Activated CD4-positive, alpha-beta T cell treated with anti-CD3 and anti-CD28 coated beads, Interleukin-2, amount 10 ng/mL, durations not matched to agents 24 days and 14 days (primary cell): ENCODE data around the gene NHSL1. TPM values are rescaled to one million over a fixed set of nuclear protein-coding genes. Genes with fewer than 3 reads are reported as not detected.
"Not testable (repeated sequence)": the region's sequence is repeated elsewhere in the genome, so short reads cannot be mapped to it uniquely, and the experiment has no call there.

Experiments
- DNase-seq: peaks from one replicate; pipeline ENCODE4 v3.0.0; 2022
- H3K27ac Mint-ChIP-seq: one replicate; pipeline ENCODE4 v1.8.0; 2022; ENCODE audit warnings: mild to moderate bottlenecking, mixed read lengths
- H3K27me3 Mint-ChIP-seq: one replicate; pipeline ENCODE4 v1.8.0; 2022; ENCODE audit warnings: mixed read lengths
- H3K36me3 Mint-ChIP-seq: one replicate; pipeline ENCODE4 v1.8.0; 2022; ENCODE audit warnings: low read depth, mild to moderate bottlenecking, mixed read lengths
- H3K4me1 Mint-ChIP-seq: one replicate; pipeline ENCODE4 v1.8.0; 2021; ENCODE audit warnings: mixed read lengths
- H3K4me3 Mint-ChIP-seq: one replicate; pipeline ENCODE4 v1.8.0; 2022; ENCODE audit warnings: mild to moderate bottlenecking, moderate library complexity, mixed read lengths
- H3K9me3 Mint-ChIP-seq: one replicate; pipeline ENCODE4 v1.8.0; 2021; ENCODE audit warnings: mixed read lengths
- intact Hi-C: fragments of 100-400 bp; cut with micrococcal nuclease; formaldehyde crosslinking; loops from one replicate; pipeline ENCODE4 v1.15.1; 2023
- total RNA-seq: library from RNA; stranded (reverse); gene quantifications from 2 replicates; pipeline ENCODE4 v1.2.3, GENCODE V29; 2022

Gene NHSL1
- total RNA-seq, 1 donor from 2014 or later: 0.63 TPM

DNA sequence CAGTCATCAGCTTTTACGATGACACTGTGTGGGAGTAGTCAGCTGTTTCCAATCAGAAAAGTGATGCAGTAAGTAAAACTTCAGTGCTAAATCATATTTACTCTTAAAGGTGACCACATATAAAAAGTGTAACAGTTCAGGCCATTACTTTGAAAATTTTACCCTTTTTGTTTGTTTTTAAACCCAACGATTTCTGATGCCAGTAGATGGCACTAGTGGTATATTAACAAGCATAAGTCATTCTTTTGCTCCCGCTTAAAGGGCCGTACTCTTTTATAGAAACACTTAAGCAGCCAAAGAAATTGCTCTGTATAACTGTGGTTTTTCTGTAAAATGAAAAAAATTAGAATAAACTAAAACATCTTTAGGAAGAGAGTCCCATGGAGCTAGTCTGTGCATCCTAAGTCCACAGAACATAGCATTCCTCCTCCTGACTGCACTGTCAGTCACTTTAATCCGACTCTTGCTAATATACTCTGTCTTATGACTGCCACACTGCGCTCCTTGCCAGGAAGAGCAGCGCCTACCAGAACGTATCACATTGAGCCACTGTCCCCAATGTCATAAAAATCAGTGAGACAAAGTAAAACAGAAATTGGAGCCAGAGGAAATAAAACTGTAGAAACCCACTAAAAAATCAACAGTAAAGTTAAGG is 70.2 kb downstream of the NHSL1 start:
- Mint-ChIP-seq H3K9me3 (no peaks in the 10 kb centered on the region), H3K4me3 (no peak overlapping the region), H3K4me1 (no peaks in the 10 kb centered on the region), H3K36me3 (no peaks in the 10 kb centered on the region), H3K27me3 (peaks cover 1% of the 10 kb centered on the region), H3K27ac (no peak overlapping the region)
- intact Hi-C loops: loop anchor here (1.0 to 5.0 kb wide), 5 partner anchors 80 to 337 kb away; no protein-coding TSS in a partner anchor
- peak; percentile 75 for DNase-seq

DNA sequence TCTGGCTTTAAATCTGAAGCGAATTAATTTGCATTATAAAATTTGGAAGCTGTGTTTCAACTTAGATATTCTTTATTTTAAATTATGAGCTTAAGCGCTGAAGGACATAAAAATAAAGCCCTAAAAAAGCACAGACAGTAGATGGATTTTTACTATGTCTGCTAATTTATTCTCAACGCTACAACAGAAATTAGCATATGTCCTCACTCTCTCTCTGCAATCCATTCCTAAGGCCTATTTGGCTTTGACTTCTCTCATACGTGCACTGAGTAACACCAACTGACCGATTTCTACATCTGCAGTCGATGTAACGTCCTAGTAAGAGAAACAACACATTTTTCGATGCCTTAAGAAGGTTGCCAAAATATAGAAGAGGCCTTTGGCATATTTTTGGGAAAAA is 71.6 kb downstream of the NHSL1 start:
- H3K36me3 Mint-ChIP-seq: no peaks in the 10 kb centered on the region

DNA sequence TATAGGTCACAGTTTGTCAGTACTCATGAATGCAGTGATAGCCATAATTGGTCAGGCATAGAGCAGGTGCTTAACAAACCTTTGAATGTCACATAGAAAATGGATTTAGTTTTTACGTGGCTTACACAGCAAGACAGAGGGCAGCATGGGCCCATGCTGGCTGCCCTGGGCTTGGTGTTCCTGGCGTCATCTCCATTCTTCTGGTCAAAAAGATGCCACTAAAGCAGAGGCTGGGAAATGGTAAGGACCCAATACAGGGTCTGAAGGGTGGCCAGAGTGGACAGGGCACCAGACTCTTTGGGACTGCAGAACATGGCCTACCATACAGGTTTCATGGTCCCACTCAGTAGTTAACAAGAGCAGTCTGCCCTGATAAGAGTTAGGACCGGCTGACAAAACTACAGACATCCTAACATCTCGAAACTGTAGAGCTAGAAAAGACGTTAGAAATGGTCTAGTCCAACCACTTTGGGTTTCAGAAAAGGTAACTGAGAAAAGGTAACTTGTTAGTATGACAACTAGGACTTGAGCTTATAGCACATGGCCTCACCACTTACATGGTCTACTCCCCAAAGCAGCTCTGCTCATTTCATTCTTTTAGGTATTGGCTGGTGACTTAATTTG is 72.7 kb downstream of the NHSL1 start:
- peaks cover 1% of the 10 kb centered on the region for H3K27me3 Mint-ChIP-seq
- H3K36me3 Mint-ChIP-seq: no peaks in the 10 kb centered on the region
- peaks cover 5% of the 10 kb centered on the region for H3K4me1 Mint-ChIP-seq
- H3K27ac Mint-ChIP-seq: no peak overlapping the region
- DNase-seq: no peak
- H3K9me3 Mint-ChIP-seq: no peaks in the 10 kb centered on the region
- H3K4me3 Mint-ChIP-seq: no peak overlapping the region
- intact Hi-C loops: loop anchor here (2.0 to 5.0 kb wide), 2 partner anchors 22 to 166 kb away; partner anchors contain the start of gene HEBP2

More for the DNA sequence above, 71.6 kb downstream of the NHSL1 start:
- Mint-ChIP-seq H3K4me1 (peaks cover 5% of the 10 kb centered on the region), H3K27me3 (peaks cover 1% of the 10 kb centered on the region), H3K9me3 (no peaks in the 10 kb centered on the region), H3K27ac (no peak overlapping the region), H3K4me3 (no peak overlapping the region)
- intact Hi-C loops: loop anchor here (2.0 to 5.0 kb wide), 3 partner anchors 23 to 311 kb away; partner anchors contain the start of gene HEBP2
- no peak for DNase-seq

DNA sequence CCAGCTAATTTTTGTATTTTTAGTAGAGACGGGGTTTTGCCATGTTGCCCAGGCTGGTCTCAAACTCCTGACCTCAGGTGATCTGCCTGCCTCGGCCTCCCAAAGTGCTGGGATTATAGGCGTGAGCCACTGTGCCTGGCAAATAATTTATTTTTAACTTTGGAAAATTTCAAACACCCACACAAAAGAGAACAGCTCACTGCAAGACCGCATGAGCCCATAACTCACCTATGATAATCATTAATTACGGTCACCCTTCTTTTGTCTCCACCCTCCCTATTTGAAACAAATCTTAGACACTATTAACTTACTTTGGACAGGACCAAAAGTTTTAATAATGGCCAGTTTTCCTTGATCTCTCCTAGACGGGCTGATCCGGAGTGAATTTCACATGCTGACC is 74.0 kb downstream of the NHSL1 start:
- not testable (repeated sequence) for H3K27me3 Mint-ChIP-seq, H3K36me3 Mint-ChIP-seq, DNase-seq, H3K4me3 Mint-ChIP-seq, H3K9me3 Mint-ChIP-seq, H3K4me1 Mint-ChIP-seq, H3K27ac Mint-ChIP-seq
- intact Hi-C loops: loop anchor here (5.0 kb wide), 1 partner anchor 167 kb away; no protein-coding TSS in a partner anchor

DNA sequence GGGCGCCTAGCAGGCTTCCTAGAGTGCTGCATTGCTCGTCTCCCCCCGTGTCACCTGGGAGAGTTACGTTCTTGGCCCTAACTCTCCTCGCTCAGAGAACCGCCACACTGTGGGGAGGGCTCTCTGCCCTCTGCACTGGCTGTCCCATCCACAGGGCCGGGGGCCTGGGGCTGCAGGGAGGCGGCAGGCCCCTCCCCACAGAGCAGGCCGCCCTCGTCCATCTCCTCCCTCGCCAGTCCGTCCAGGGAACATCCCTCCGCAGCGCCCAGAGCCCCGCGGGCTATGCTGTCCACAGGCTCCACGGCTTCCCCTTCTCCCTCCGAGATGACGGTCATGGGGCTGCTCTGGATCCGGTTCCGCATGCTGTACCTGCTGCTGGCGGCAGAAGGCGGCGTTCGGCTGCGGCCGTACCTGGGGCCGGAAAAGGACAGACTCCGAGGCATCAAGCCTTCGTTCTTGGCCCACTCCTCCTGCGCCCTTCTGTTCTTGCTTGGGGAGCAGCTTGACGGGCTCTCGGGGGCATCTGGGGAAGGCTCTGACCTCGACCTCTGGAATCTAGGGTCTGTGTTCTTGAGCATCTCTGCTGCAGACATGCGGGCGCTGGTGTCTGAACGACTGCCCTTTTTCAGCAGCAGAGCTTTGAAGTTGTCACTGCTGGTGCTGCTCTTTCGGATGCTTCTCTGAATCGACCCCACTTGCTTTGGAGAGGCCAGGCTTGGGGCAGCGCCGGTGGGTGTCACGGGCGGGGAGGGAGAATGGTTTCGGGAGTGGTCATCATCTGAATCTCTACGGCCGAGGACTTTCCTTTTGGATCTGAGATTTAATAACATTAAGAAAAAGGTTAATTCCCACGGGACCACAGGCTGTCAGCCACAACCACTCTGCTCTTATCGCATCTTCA is 75.0 kb downstream of the NHSL1 start:
- H3K36me3 Mint-ChIP-seq: no peaks in the 10 kb centered on the region
- no peak overlapping the region for H3K27ac Mint-ChIP-seq
- peaks cover 5% of the 10 kb centered on the region for H3K4me1 Mint-ChIP-seq
- H3K4me3 Mint-ChIP-seq: no peak overlapping the region
- intact Hi-C loops: no loop called here
- no peak for DNase-seq
- H3K9me3 Mint-ChIP-seq: no peaks in the 10 kb centered on the region
- H3K27me3 Mint-ChIP-seq: peaks cover under 1% of the 10 kb centered on the region

DNA sequence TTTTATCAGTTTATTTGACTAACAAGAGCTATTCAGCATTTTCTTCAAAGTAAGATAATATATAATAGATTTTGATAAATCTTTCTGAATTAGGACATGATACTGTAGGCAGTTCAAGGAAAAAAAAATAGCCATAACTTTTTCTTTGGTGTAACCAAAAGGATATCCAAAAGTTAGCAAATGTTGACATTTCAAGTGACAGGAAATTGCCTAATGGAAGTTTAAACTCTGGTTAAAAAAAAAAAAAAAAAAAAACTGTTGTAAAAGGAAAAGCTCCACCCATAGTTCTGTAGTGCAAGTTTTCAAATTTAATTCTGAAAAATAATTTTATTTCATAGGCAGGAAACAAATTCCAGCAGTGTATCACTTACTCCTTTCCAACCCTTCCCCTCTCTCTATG is 76.4 kb downstream of the NHSL1 start:
- intact Hi-C loops: no loop called here
- no peak for DNase-seq

DNA sequence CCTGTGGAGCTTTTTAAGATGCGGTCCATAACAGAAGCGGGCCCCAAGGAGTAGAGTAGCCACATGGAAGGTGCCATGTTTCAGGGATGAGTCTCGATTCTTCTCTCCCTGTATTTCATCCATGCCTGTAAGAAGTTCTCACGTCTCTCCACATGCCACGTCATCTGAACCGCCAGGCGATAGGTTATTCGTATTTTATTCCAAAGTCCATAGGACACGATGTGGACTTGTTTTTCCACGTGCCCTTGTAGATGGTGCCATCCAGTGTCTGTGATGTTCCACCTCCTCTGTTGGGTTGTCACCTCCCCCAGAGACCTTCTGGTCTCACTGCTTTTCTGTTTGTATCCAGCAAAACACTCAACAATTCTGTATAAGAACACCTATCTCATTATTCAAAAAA is 77.7 kb downstream of the NHSL1 start:
- no peak for DNase-seq
- Mint-ChIP-seq H3K27ac (no peak overlapping the region), H3K4me3 (no peak overlapping the region), H3K9me3 (no peaks in the 10 kb centered on the region), H3K27me3 (no peaks in the 10 kb centered on the region), H3K4me1 (peaks cover 8% of the 10 kb centered on the region), H3K36me3 (peaks cover 12% of the 10 kb centered on the region)
- intact Hi-C loops: no loop called here

More for the DNA sequence above, 76.4 kb downstream of the NHSL1 start:
- Mint-ChIP-seq H3K27ac (peak overlapping the region; percentile 60), H3K27me3 (no peaks in the 10 kb centered on the region), H3K36me3 (peaks cover 9% of the 10 kb centered on the region), H3K9me3 (no peaks in the 10 kb centered on the region), H3K4me3 (no peak overlapping the region), H3K4me1 (peaks cover 5% of the 10 kb centered on the region)

DNA sequence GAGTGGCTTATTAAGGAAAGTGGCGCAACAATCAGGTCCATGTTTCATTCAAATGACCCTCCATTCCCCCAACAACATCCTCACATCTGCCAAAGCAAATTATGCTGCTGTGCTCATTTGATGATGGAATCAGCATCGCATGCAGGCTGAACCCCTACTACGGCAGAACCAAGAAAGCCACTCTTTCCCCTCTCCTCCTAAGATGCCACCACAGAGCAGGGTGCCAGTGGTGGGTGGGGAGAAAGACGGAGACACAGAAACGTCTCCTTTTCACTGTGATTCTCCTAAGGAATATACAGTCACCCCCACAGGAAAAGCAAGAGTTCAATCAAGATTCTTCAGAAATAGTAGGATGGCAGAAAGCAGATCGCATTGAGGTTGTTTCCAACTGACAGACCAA is 78.2 kb downstream of the NHSL1 start:
- peaks cover 12% of the 10 kb centered on the region for H3K36me3 Mint-ChIP-seq
- no peaks in the 10 kb centered on the region for H3K9me3 Mint-ChIP-seq
- no peaks in the 10 kb centered on the region for H3K27me3 Mint-ChIP-seq
- peaks cover 8% of the 10 kb centered on the region for H3K4me1 Mint-ChIP-seq
- no peak overlapping the region for H3K27ac Mint-ChIP-seq
- DNase-seq: no peak
- no peak overlapping the region for H3K4me3 Mint-ChIP-seq
- intact Hi-C loops: no loop called here

DNA sequence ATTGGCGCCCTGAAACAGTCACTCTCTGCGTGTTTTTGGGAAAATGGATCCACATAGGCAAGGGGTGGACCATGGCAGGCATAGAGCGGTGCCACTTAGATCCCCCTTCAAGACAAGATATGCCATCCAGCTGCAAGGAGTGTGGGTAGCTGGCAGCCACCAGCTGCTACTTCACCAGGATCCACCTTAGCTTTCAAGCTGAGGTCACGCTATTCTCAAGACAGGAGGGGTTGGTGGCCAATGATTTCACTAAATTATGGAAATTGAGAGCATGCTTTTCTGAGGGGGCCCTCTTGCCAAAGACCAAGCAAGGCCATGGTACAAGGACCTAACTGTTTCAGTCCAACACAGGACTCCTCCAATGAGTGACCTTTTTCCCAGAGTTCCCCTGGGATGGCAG is 78.9 kb downstream of the NHSL1 start:
- DNase-seq: no peak
- no peaks in the 10 kb centered on the region for H3K27me3 Mint-ChIP-seq
- H3K9me3 Mint-ChIP-seq: no peaks in the 10 kb centered on the region
- intact Hi-C loops: no loop called here
- no peak overlapping the region for H3K27ac Mint-ChIP-seq
- H3K4me1 Mint-ChIP-seq: peaks cover 8% of the 10 kb centered on the region
- H3K36me3 Mint-ChIP-seq: peaks cover 12% of the 10 kb centered on the region
- no peak overlapping the region for H3K4me3 Mint-ChIP-seq

DNA sequence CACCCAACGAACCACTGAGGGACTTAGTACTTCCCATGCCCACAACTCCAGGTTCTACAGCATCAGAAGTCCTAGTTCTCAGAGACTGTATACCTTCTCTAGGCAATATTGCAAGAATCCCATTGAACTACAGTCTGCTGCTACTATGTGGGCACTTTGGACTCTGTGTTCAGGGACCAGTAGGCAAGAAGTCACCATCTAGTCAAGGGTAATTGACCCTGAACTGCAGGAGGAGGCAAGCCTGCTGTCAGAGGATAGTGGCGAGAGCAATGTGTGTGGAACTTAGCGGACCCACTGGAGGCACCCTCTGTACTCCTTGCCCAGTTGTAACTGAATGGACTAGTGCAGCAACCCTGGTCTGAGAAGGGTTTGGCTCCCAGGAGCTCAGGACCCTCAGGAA is 79.5 kb downstream of the NHSL1 start:
- Mint-ChIP-seq H3K4me1 (peaks cover 8% of the 10 kb centered on the region), H3K27me3 (no peaks in the 10 kb centered on the region), H3K9me3 (no peaks in the 10 kb centered on the region), H3K27ac (no peak overlapping the region), H3K4me3 (no peak overlapping the region), H3K36me3 (peaks cover 15% of the 10 kb centered on the region)
- intact Hi-C loops: no loop called here
- DNase-seq: no peak

DNA sequence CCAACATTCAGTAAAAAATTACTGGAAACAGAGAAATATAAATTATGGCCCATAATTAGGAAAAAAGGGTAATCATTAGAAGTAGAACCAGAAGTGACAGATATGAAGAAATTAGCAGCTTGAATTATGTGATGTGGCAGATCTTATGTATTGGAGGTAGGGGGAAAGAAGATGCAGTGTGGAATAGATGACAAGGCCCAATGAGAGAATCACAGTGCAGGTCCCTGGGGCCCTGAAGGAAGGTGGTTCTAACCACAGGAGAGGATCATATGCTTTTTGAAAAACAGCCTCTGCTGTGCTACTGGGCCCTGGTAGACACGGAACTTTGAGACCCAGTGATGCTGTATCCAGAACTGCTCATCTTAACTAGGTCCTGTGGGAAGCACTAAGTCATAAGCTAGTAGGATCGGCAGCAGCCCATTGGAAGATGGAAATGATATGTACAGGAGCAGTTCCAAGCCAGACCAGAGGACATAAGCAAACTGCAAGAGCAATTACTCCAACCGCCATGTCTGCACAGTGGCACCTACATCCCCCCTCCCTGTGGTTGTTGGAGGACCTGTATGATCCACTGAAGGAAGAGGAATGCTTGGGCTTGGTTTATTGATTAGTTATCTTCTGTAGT is 81.1 kb downstream of the NHSL1 start:
- no peak for DNase-seq
- Mint-ChIP-seq H3K27me3 (no peaks in the 10 kb centered on the region), H3K9me3 (no peaks in the 10 kb centered on the region), H3K4me3 (no peak overlapping the region), H3K36me3 (peaks cover 22% of the 10 kb centered on the region), H3K4me1 (peaks cover 6% of the 10 kb centered on the region), H3K27ac (peak overlapping the region; percentile 36)
- intact Hi-C loops: no loop called here

DNA sequence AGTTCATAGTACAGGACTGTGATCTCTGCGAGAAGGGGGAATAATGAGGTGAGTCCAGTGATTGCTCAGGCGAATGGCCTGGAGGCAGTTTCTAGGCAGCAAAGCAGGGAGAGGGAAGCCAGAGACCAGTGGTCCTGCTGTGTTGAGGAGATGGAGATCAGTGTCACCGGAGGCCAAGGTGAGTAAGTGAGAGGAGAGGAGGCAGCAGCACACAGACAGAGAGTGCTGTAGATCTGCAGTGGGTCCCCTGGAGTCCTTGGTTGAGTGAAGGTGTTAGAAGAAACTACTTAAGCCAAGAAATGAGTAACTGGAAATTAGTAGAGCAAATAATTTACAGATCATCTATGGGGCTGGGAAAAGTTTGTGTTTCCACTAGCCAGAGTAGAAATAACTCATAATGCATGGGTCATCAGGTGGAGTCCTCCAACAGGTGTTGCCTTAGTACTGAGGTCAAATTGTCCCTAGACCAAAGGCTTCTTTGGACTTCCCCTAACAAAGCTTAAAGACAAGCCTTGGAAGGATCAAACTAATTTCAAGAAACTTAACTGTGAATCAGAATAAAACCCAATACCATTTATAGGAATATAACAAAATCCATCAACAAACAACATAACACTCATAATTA is 81.7 kb downstream of the NHSL1 start:
- no peaks in the 10 kb centered on the region for H3K27me3 Mint-ChIP-seq
- no peak for DNase-seq
- intact Hi-C loops: no loop called here
- no peaks in the 10 kb centered on the region for H3K9me3 Mint-ChIP-seq
- H3K4me3 Mint-ChIP-seq: no peak overlapping the region
- H3K36me3 Mint-ChIP-seq: peaks cover 27% of the 10 kb centered on the region
- peaks cover 3% of the 10 kb centered on the region for H3K4me1 Mint-ChIP-seq
- H3K27ac Mint-ChIP-seq: peak overlapping the region; percentile 42

DNA sequence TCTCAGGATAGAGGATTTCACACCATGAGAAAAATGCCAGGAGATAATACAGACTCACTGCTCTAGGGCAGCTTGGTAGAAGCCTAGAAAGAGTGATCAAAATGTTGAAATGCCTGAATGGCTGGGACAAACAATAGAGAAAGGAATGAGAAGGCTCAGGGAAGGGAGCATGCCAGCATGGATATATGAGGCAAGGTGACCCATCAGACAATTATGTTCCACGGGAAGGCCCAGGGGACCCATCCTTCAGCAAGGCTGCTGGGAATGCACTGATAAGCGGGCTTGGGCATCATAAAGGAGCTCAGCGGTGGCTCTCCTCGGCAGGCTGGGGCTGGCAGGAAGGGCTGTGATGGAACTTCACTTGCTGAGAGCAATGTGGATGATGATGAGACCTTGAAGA is 83.1 kb downstream of the NHSL1 start:
- H3K4me1 Mint-ChIP-seq: peaks cover 8% of the 10 kb centered on the region
- no peak for DNase-seq
- H3K4me3 Mint-ChIP-seq: no peak overlapping the region
- no peak overlapping the region for H3K27ac Mint-ChIP-seq
- intact Hi-C loops: no loop called here
- no peaks in the 10 kb centered on the region for H3K9me3 Mint-ChIP-seq
- H3K36me3 Mint-ChIP-seq: peaks cover 35% of the 10 kb centered on the region
- no peaks in the 10 kb centered on the region for H3K27me3 Mint-ChIP-seq
